HG02852 (cell line): ENCODE data around the gene RAB36.

Source experiments
- ATAC-seq: cut with Tn5 transposase; IDR thresholded peaks from one replicate; pipeline ENCODE4 v1.9.1; 2021; ENCODE audit warnings: mild to moderate bottlenecking, moderate library complexity; ENCODE audit not compliant: unreplicated experiment

Gene RAB36

GRCh38 chr22:23108249-23109078 lies 36.8 kb upstream of the RAB36 start:
- no peak for ATAC-seq

GRCh38 chr22:23109079-23109347 lies 36.3 kb upstream of the RAB36 start:
- ATAC-seq: no peak

GRCh38 chr22:23109441-23109978 lies 35.8 kb upstream of the RAB36 start:
- ATAC-seq: no peak

- ATAC-seq: no peak
These were observed 34.9 kb upstream of the RAB36 start for GRCh38 chr22:23110190-23110921.

- no peak for ATAC-seq
These were observed 34.3 kb upstream of the RAB36 start for GRCh38 chr22:23110922-23111527.

- ATAC-seq: no peak
These were observed 32.7 kb upstream of the RAB36 start for GRCh38 chr22:23112472-23113012.

- no peak for ATAC-seq
These were observed 32.0 kb upstream of the RAB36 start for GRCh38 chr22:23113067-23113846.

GRCh38 chr22:23113847-23114720 lies 31.2 kb upstream of the RAB36 start:
- no peak for ATAC-seq

GRCh38 chr22:23114721-23115020 lies 30.6 kb upstream of the RAB36 start:
- no peak for ATAC-seq

GRCh38 chr22:23115369-23115768 lies 29.9 kb upstream of the RAB36 start:
- ATAC-seq: no peak

GRCh38 chr22:23115825-23116494 lies 29.3 kb upstream of the RAB36 start:
- no peak for ATAC-seq

- no peak for ATAC-seq
These were observed 28.6 kb upstream of the RAB36 start for GRCh38 chr22:23116506-23117263.

- ATAC-seq: no peak
These were observed 28.0 kb upstream of the RAB36 start for GRCh38 chr22:23117275-23117674.

- no peak for ATAC-seq
These were observed 27.2 kb upstream of the RAB36 start for GRCh38 chr22:23117891-23118646.

GRCh38 chr22:23118647-23119493 lies 26.4 kb upstream of the RAB36 start:
- no peak for ATAC-seq

GRCh38 chr22:23119494-23120414 lies 25.5 kb upstream of the RAB36 start:
- ATAC-seq: no peak
